KBM-7 (cell line): ENCODE measurements around the gene GIN1.
"Not testable (repeated sequence)": the region's sequence is repeated elsewhere in the genome, so short reads cannot be mapped to it uniquely, and the experiment has no call there.

ENCODE experiments used
- DNase-seq: peaks from one replicate; pipeline ENCODE4 v3.0.0-alpha.2; 2015
- in situ Hi-C: fragments of 300-500 bp; cut with MboI; formaldehyde crosslinking; loops from 2 replicates; pipeline ENCODE4 v1.14.3; 2020; ENCODE audit warnings: low sequenced_read_pairs, low pct_unique_long_range_greater_than_20kb, mixed read lengths

The GIN1 gene

GRCh38 chr5:103119765-103120606, at the start of gene GIN1, which contains the start of gene PPIP5K2:
Gene GIN1, minus strand, starts transcription at chr5:103120138. Its CDS starts 11,431 bp downstream, at chr5:103108707.
Gene PPIP5K2, plus strand, starts transcription at chr5:103120301. Its CDS starts 9,289 bp downstream, at chr5:103129590.
- in situ Hi-C loops: no loop called here

GRCh38 chr5:103166706-103167105, 46.8 kb upstream of the GIN1 start:
- DNase-seq: no peak
- in situ Hi-C loops: no loop called here

More at GRCh38 chr5:103119765-103120606, at the start of gene GIN1, which contains the start of gene PPIP5K2:
- peak; percentile 99 for DNase-seq

- in situ Hi-C loops: no loop called here
- no peak for DNase-seq
Measured at GRCh38 chr5:103151156-103151555, 31.2 kb upstream of the GIN1 start.

GRCh38 chr5:103148213-103148612, 28.3 kb upstream of the GIN1 start:
- no peak for DNase-seq
- in situ Hi-C loops: no loop called here

- in situ Hi-C loops: no loop called here
- DNase-seq: peak; percentile 28
Measured at GRCh38 chr5:103145196-103145595, 25.3 kb upstream of the GIN1 start.

GRCh38 chr5:103142132-103142531, 22.2 kb upstream of the GIN1 start:
- DNase-seq: not testable (repeated sequence)

GRCh38 chr5:103139264-103139865, 19.4 kb upstream of the GIN1 start:
- DNase-seq: peak; percentile 81
- in situ Hi-C loops: no loop called here

More at GRCh38 chr5:103142132-103142531, 22.2 kb upstream of the GIN1 start:
- in situ Hi-C loops: not testable (repeated sequence)

- no peak for DNase-seq
- in situ Hi-C loops: no loop called here
Measured at GRCh38 chr5:103138202-103138690, 18.3 kb upstream of the GIN1 start.

GRCh38 chr5:103135461-103135860, 15.5 kb upstream of the GIN1 start:
- in situ Hi-C loops: no loop called here
- DNase-seq: no peak

- in situ Hi-C loops: no loop called here
- no peak for DNase-seq
Measured at GRCh38 chr5:103133231-103133630, 13.3 kb upstream of the GIN1 start.

- DNase-seq: no peak
- in situ Hi-C loops: no loop called here
Measured at GRCh38 chr5:103132684-103133083, 12.7 kb upstream of the GIN1 start.

GRCh38 chr5:103128202-103128601, 8.3 kb upstream of the GIN1 start:
- in situ Hi-C loops: no loop called here
- DNase-seq: no peak

GRCh38 chr5:103127292-103127817, 7.4 kb upstream of the GIN1 start:
- in situ Hi-C loops: no loop called here

GRCh38 chr5:103126557-103126956, 6.6 kb upstream of the GIN1 start:
- in situ Hi-C loops: no loop called here
- no peak for DNase-seq

More at GRCh38 chr5:103127292-103127817, 7.4 kb upstream of the GIN1 start:
- DNase-seq: no peak

- in situ Hi-C loops: no loop called here
- no peak for DNase-seq
Measured at GRCh38 chr5:103122242-103122641, 2.3 kb upstream of the GIN1 start.

GRCh38 chr5:103120607-103121200, 766 bp upstream of the GIN1 start:
- in situ Hi-C loops: no loop called here
- DNase-seq: no peak

- peak; percentile 28 for DNase-seq
- in situ Hi-C loops: no loop called here
Measured at GRCh38 chr5:103119070-103119764, 721 bp downstream of the GIN1 start.

GRCh38 chr5:103117471-103117991, 2.4 kb downstream of the GIN1 start:
- in situ Hi-C loops: no loop called here
- no peak for DNase-seq

- in situ Hi-C loops: no loop called here
Measured at GRCh38 chr5:103114440-103114839, 5.5 kb downstream of the GIN1 start.

More at GRCh38 chr5:103114440-103114839, 5.5 kb downstream of the GIN1 start:
- DNase-seq: peak; percentile 88
